GM10266 (cell line): ENCODE measurements around the gene PRRT1B.
A peak's percentile ranks its signal among the peaks of the same experiment; 100 is the strongest.
"Not testable (repeated sequence)": the region's sequence is repeated elsewhere in the genome, so short reads cannot be mapped to it uniquely, and the experiment has no call there.

Experiments used
- DNase-seq: peaks from one replicate; pipeline ENCODE4 v3.0.0; 2012; ENCODE audit errors: extremely low spot score
- TF ChIP-seq, protein P1 (sequence below): IDR thresholded peaks from 2 replicates; pipeline ENCODE4 v1.5.1; 2012; ENCODE audit warnings: mild to moderate bottlenecking, low read depth; ENCODE audit not compliant: control insufficient read depth, insufficient read depth; ENCODE audit errors: missing control alignments

PRRT1B gene

DNA sequence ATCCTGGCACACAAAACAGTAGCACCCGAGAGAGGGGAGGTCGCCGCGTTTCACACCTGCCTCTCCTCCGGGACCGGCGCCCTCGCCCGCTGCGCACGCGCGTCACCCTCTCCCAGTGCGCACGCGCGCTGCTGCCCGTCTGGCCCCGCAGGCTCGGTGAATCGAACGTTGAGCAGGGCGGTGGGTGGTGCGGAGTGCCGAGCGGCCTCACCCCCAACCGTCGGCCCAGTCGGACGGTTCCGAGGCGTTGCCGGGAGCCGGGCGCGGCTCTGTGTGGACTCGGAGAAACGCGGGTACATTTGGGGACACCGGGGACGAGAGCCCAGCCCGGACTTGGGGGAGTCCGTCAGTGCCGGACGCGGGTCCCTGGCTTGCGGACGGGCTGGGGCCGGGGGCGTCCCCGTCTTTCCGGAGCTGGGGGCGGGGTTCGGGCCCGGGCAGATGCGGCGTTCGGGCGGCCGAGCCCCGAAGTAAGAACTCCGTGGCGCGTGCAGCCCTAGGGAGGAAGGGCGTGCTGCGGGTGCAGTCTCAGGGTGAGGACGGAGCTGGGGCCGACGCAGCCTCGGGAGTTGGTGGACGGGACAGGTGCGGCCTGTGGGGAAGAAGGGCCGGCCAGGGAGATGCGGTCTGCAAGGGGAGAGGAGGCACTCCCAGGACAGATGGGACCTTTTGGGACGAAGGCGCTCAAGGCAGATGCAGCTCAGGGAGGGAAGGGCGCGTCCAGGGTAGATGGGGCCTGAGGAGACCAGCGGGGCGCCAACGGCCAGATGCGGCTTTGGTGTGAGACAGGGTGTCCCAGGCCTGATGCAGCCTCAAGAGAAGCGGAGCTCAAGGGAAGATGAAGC is 42.3 kb upstream of the PRRT1B start, which contains the start of gene POMT1:
POMT1 (plus strand) TSS at position 138 of the 845 bp plus-strand sequence. CDS start 1,301 bp downstream, outside the sequence.
- peak; percentile 96 for DNase-seq
- TF ChIP-seq, protein P1, sequence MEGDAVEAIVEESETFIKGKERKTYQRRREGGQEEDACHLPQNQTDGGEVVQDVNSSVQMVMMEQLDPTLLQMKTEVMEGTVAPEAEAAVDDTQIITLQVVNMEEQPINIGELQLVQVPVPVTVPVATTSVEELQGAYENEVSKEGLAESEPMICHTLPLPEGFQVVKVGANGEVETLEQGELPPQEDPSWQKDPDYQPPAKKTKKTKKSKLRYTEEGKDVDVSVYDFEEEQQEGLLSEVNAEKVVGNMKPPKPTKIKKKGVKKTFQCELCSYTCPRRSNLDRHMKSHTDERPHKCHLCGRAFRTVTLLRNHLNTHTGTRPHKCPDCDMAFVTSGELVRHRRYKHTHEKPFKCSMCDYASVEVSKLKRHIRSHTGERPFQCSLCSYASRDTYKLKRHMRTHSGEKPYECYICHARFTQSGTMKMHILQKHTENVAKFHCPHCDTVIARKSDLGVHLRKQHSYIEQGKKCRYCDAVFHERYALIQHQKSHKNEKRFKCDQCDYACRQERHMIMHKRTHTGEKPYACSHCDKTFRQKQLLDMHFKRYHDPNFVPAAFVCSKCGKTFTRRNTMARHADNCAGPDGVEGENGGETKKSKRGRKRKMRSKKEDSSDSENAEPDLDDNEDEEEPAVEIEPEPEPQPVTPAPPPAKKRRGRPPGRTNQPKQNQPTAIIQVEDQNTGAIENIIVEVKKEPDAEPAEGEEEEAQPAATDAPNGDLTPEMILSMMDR: no peak

- TF ChIP-seq, protein P1: no peak
- DNase-seq: peak; percentile 44
These were observed 41.5 kb upstream of the PRRT1B start for GRCh38 chr9:131503626-131504465.

GRCh38 chr9:131505012-131505411 is 40.3 kb upstream of the PRRT1B start:
- no peak for DNase-seq
- TF ChIP-seq, protein P1: no peak

DNA sequence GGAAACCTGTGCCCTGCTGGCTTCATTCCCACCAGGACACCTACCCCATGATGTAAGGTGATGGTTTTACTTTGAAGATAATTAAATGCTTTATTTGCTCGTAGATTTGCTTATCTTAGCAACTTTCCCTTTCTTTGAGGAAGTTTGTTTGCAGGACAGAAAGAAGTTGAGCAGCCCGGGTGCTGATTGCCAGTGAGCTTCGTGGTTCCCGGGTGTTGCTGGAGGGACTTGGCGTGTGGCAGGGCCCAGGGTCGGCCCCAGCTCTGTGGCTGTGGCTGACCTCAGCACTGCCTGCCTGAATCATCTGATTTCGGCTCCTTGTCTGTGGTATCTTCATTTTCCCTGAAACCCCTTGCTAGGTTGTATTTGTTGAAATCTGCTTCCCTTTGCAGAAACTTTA is 33.9 kb upstream of the PRRT1B start:
- TF ChIP-seq, protein P1: no peak

DNA sequence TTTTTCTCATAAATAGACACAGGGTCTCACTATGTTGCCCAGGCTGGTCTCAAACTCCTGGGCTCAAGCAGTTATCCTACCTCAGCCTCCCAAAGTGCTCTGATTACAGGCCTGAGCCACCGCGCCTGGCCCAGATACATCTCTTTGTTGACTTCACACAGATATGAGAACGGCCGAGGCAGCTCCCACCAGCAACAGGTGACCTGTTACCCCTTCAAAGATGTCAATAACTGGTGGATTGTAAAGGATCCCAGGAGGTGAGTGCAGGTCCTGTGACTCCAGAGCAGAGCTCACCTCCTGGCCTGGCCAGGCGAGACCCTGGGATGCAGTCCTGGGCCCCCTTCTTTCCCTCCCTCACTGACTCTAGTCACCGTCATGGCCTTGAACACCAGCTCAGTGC is 33.4 kb upstream of the PRRT1B start:
- TF ChIP-seq, protein P1: no peak
- no peak for DNase-seq

More for the DNA sequence above, 33.9 kb upstream of the PRRT1B start:
- no peak for DNase-seq

DNA sequence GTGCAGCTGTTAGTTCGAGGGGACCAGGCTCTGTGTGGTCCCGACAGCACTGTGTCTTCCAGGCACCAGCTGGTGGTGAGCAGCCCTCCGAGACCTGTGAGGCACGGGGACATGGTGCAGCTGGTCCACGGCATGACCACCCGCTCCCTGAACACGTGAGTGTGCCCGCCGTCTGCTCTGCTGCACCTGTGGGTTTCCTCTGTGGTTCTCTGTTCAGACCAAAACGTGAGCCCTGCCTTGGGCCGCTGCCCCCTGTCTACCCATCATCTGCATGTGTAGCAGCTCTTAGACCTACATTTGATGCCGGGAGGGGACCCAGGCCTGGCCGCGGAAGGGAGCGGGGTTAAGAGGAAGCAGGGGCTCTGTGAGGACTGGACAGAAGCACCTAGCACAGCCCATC is 32.1 kb upstream of the PRRT1B start:
- TF ChIP-seq, protein P1: no peak
- DNase-seq: no peak

GRCh38 chr9:131515559-131516031 is 29.7 kb upstream of the PRRT1B start:
- DNase-seq: not testable (repeated sequence)
